Thoracic aorta (tissue), 2 donors: ENCODE results near the gene ATAD1. TPM values are rescaled to one million over a fixed set of nuclear protein-coding genes. Genes with fewer than 3 reads are reported as not detected.
"Not testable (repeated sequence)": the region's sequence is repeated elsewhere in the genome, so short reads cannot be mapped to it uniquely, and the experiment has no call there.

Experiments used
- ATAC-seq: fragments of 150-250 bp; one replicate; pipeline ENCODE4 v1.8.0; 2017; ENCODE audit warnings: low read depth; ENCODE audit not compliant: insufficient number of reproducible peaks, low FRiP score
- DNase-seq: peaks from one replicate; pipeline ENCODE4 v3.0.0-alpha.2; 2020; ENCODE audit warnings: low spot score
- H3K27ac ChIP-seq, 2 donors: fragments of 200-600 bp; sonication (generic); 1 replicate in 1 of 2; 2 replicates in 1 of 2; pipeline ENCODE4 v1.5.1; 2016; ENCODE audit warnings: mild to moderate bottlenecking in 2 of 2, moderate library complexity in 2 of 2
- H3K27me3 ChIP-seq: fragments of 200-600 bp; sonication (generic); replicated peaks from 2 replicates; pipeline ENCODE4 v1.6.0; 2016; ENCODE audit warnings: mild to moderate bottlenecking; ENCODE audit not compliant: insufficient read depth
- H3K36me3 ChIP-seq: fragments of 200-600 bp; sonication (generic); one replicate; pipeline ENCODE4 v1.5.1; 2016
- H3K4me1 ChIP-seq, 2 donors: fragments of 200-600 bp; sonication (generic); 1 replicate in 1 of 2; 2 replicates in 1 of 2; pipeline versions ENCODE4 v1.5.1 to v1.6.0; 2016; ENCODE audit warnings: low read depth in 2 of 2, mild to moderate bottlenecking in 1 of 2; ENCODE audit not compliant: control insufficient read depth in 1 of 2
- H3K4me3 ChIP-seq: fragments of 200-600 bp; sonication (generic); 2 replicates; pipeline ENCODE4 v1.5.1; 2016; ENCODE audit warnings: mild to moderate bottlenecking
- H3K9me3 ChIP-seq: fragments of 200-600 bp; sonication (generic); 2 replicates; pipeline ENCODE4 v1.5.1; 2016
- CTCF ChIP-seq: fragments of 200-600 bp; sonication (generic); IDR thresholded peaks from one replicate; pipeline ENCODE4 v1.5.1; 2019; ENCODE audit warnings: antibody characterized with exemption
- total RNA-seq, 2 donors: library from RNA; depleted of rRNA; stranded (reverse); fragments of >200 nt; gene quantifications; one replicate each; pipeline versions ENCODE4 v1.1.0 to v1.2.3, GENCODE V29; 2016

Gene ATAD1
- total RNA-seq, 2 donors from 2014 or later, result 25.3 to 29.1 TPM

- peak; percentile 65 for TF ChIP-seq CTCF
- Histone ChIP-seq H3K36me3 (no peaks in the 10 kb centered on the region), H3K4me3 (no peak overlapping the region), H3K4me1 (peaks cover 0 to 2% of the 10 kb centered on the region in 2 donors), H3K27me3 (no peaks in the 10 kb centered on the region), H3K9me3 (no peaks in the 10 kb centered on the region), H3K27ac (no peak overlapping the region)
- DNase-seq (no peak), ATAC-seq (no peak)
Observed at GRCh38 chr10:87850742-87851205, 32.7 kb upstream of the ATAD1 start.

GRCh38 chr10:87849001-87849400, 31.0 kb upstream of the ATAD1 start:
- ATAC-seq (no peak), DNase-seq (no peak)
- H3K4me3 ChIP-seq, result no peak overlapping the region
- H3K27ac ChIP-seq, result no peak overlapping the region
- H3K9me3 ChIP-seq, result no peaks in the 10 kb centered on the region
- no peaks in the 10 kb centered on the region for H3K27me3 ChIP-seq
- H3K4me1 ChIP-seq, result peaks cover 0 to 2% of the 10 kb centered on the region in 2 donors
- TF ChIP-seq CTCF, result no peak
- no peaks in the 10 kb centered on the region for H3K36me3 ChIP-seq

- TF ChIP-seq CTCF, result no peak
- H3K4me1 ChIP-seq, result peaks cover 0 to 8% of the 10 kb centered on the region in 2 donors
- no peak for ATAC-seq
Observed at GRCh38 chr10:87847550-87847949, 29.5 kb upstream of the ATAD1 start.

GRCh38 chr10:87846711-87847110, 28.7 kb upstream of the ATAD1 start:
- not testable (repeated sequence) for ATAC-seq, H3K4me1 ChIP-seq, H3K9me3 ChIP-seq, DNase-seq, H3K4me3 ChIP-seq, H3K36me3 ChIP-seq, H3K27me3 ChIP-seq, H3K27ac ChIP-seq

More at GRCh38 chr10:87847550-87847949, 29.5 kb upstream of the ATAD1 start:
- Histone ChIP-seq H3K36me3 (no peaks in the 10 kb centered on the region), H3K9me3 (no peaks in the 10 kb centered on the region), H3K27ac (no peak overlapping the region), H3K27me3 (no peaks in the 10 kb centered on the region), H3K4me3 (no peak overlapping the region)
- DNase-seq, result no peak

- Histone ChIP-seq H3K36me3 (no peaks in the 10 kb centered on the region), H3K9me3 (no peaks in the 10 kb centered on the region), H3K4me1 (peaks cover 0 to 6% of the 10 kb centered on the region in 2 donors), H3K4me3 (no peak overlapping the region), H3K27ac (no peak overlapping the region), H3K27me3 (no peaks in the 10 kb centered on the region)
- ATAC-seq (no peak), DNase-seq (no peak)
- TF ChIP-seq CTCF, result no peak
Observed at GRCh38 chr10:87846023-87846422, 28.0 kb upstream of the ATAD1 start.

GRCh38 chr10:87845624-87845998, 27.6 kb upstream of the ATAD1 start:
- DNase-seq (no peak), ATAC-seq (no peak)
- peaks cover 0 to 6% of the 10 kb centered on the region in 2 donors for H3K4me1 ChIP-seq
- H3K27me3 ChIP-seq, result no peaks in the 10 kb centered on the region
- no peak for TF ChIP-seq CTCF
- no peaks in the 10 kb centered on the region for H3K9me3 ChIP-seq
- H3K36me3 ChIP-seq, result no peaks in the 10 kb centered on the region
- H3K27ac ChIP-seq, result no peak overlapping the region
- no peak overlapping the region for H3K4me3 ChIP-seq
